A673 (cell line): ENCODE data around the gene MRFAP1.

Source experiments
- CTCF ChIP-seq: fragments of 300-800, 200-600 bp; sonication (generic); conservative IDR thresholded peaks from 2 replicates; pipeline ENCODE4 v1.5.1; 2017; ENCODE audit warnings: low read depth, mild to moderate bottlenecking, antibody characterized with exemption, low read length, moderate library complexity, mixed read lengths
- EZH2 ChIP-seq: fragments of 200-600 bp; sonication (generic); IDR thresholded peaks from 2 replicates; pipeline ENCODE4 v1.6.1; 2017; ENCODE audit warnings: borderline replicate concordance, low read depth, mild to moderate bottlenecking, mixed read lengths, antibody characterized with exemption, low read length; ENCODE audit not compliant: poor library complexity, severe bottlenecking

- no peak for TF ChIP-seq CTCF
- TF ChIP-seq EZH2 = no peak
Observed at GRCh38 chr4:6640292-6641163, at the start of gene MRFAP1.
